Naive thymus-derived CD4-positive, alpha-beta T cell (primary cell): ENCODE measurements around the gene ANKS1B. TPM values are rescaled to one million over a fixed set of nuclear protein-coding genes. Genes with fewer than 3 reads are reported as not detected.

ENCODE experiments used
- ATAC-seq: fragments of 150-1000 bp; cut with Tn5 transposase; 2 replicates; pipeline ENCODE4 v1.10.0; 2021; ENCODE audit warnings: mild to moderate bottlenecking, moderate library complexity
- CTCF ChIA-PET: fragments of 350-600 bp; sonication (Branson Sonifier 250); formaldehyde crosslinking; loops from one replicate; lab custom pipeline; 2021; ENCODE audit warnings: antibody characterized with exemption; lab: Charles Lee
- POLR2A ChIA-PET: fragments of 350-600 bp; sonication (Branson Sonifier 250); formaldehyde crosslinking; loops from one replicate; lab custom pipeline; 2021; ENCODE audit warnings: antibody characterized with exemption, inconsistent platforms; lab: Charles Lee
- DNase-seq, 9 donors: peaks; one replicate each; pipeline versions ENCODE4 v3.0.0 to v3.0.0-alpha.2; 2020 to 2022; ENCODE audit warnings: mixed read lengths in 1 of 9
- H3K27ac ChIP-seq: one replicate; pipeline ENCODE4 v1.7.0; 2013; ENCODE audit warnings: mild to moderate bottlenecking, low read depth, low read length, moderate library complexity
- H3K27me3 ChIP-seq, 2 donors: one replicate each; pipeline ENCODE4 v1.7.0; 2013; ENCODE audit warnings: low read length in 2 of 2, mild to moderate bottlenecking in 2 of 2, moderate library complexity in 2 of 2; ENCODE audit not compliant: control insufficient read depth in 2 of 2, insufficient read depth in 2 of 2
- H3K36me3 ChIP-seq, 3 experiments: 1 replicate in 2 of 3; 2 replicates in 1 of 3; pipeline ENCODE4 v1.7.0; 2013; ENCODE audit warnings: low read length in 3 of 3, mild to moderate bottlenecking in 3 of 3, moderate library complexity in 1 of 3; ENCODE audit not compliant: insufficient read depth in 3 of 3, control insufficient read depth in 2 of 3
- H3K4me1 ChIP-seq, 2 donors: one replicate each; pipeline ENCODE4 v1.7.0; 2013; ENCODE audit warnings: low read length in 2 of 2, mild to moderate bottlenecking in 2 of 2, moderate library complexity in 1 of 2; ENCODE audit not compliant: control insufficient read depth in 2 of 2, insufficient read depth in 2 of 2
- H3K4me3 ChIP-seq: 2 replicates; pipeline ENCODE4 v1.7.0; 2013; ENCODE audit warnings: mild to moderate bottlenecking, low read length
- H3K9me3 ChIP-seq, 3 experiments: 1 replicate in 2 of 3; 2 replicates in 1 of 3; pipeline ENCODE4 v1.7.0; 2013; ENCODE audit warnings: low read length in 3 of 3; ENCODE audit not compliant: control insufficient read depth in 2 of 3
- H3K27ac Mint-ChIP-seq, 9 donors: one replicate each; pipeline ENCODE4 v1.8.0; 2020 to 2022; ENCODE audit warnings: mixed read lengths in 9 of 9, mild to moderate bottlenecking in 8 of 9, moderate library complexity in 5 of 9, inconsistent platforms in 2 of 9
- H3K27me3 Mint-ChIP-seq, 5 donors: one replicate each; pipeline ENCODE4 v1.8.0; 2021 to 2022; ENCODE audit warnings: mixed read lengths in 5 of 5, mild to moderate bottlenecking in 1 of 5
- H3K36me3 Mint-ChIP-seq, 5 donors: one replicate each; pipeline ENCODE4 v1.8.0; 2020 to 2022; ENCODE audit warnings: mixed read lengths in 5 of 5, mild to moderate bottlenecking in 3 of 5, inconsistent platforms in 1 of 5
- H3K4me1 Mint-ChIP-seq, 7 donors: one replicate each; pipeline ENCODE4 v1.8.0; 2020 to 2022; ENCODE audit warnings: mixed read lengths in 7 of 7, mild to moderate bottlenecking in 3 of 7, inconsistent platforms in 1 of 7
- H3K4me3 Mint-ChIP-seq, 10 donors: one replicate each; pipeline ENCODE4 v1.8.0; 2020 to 2022; ENCODE audit warnings: mild to moderate bottlenecking in 10 of 10, mixed read lengths in 10 of 10, moderate library complexity in 6 of 10, inconsistent platforms in 2 of 10
- H3K9me3 Mint-ChIP-seq, 11 donors: one replicate each; pipeline ENCODE4 v1.8.0; 2020 to 2022; ENCODE audit warnings: mixed read lengths in 11 of 11, mild to moderate bottlenecking in 4 of 11, inconsistent platforms in 1 of 11, moderate library complexity in 1 of 11
- intact Hi-C, 2 donors: fragments of 100-400 bp; cut with micrococcal nuclease; formaldehyde crosslinking; loops; one replicate each; pipeline ENCODE4 v1.15.1; 2023
- polyA plus RNA-seq, 2 donors: library from polyadenylated mRNA; unstranded; fragments of 300-500 nt; fragmentation: Illumina TruSeq; gene quantifications; one replicate each; pipeline ENCODE4 v1.2.3, GENCODE V29; 2021
- total RNA-seq, 6 experiments: library from RNA in 5 of 6; stranded (reverse) in 5 of 6; gene quantifications; 1 replicate in 5 of 6; 2 replicates in 1 of 6; pipeline ENCODE4 v1.2.3 and lab custom pipeline; 2021 to 2026

Gene ANKS1B
- total and polyA plus RNA-seq, 7 experiments from 2014 or later: 0.97 TPM; not detected in 6

DNA sequence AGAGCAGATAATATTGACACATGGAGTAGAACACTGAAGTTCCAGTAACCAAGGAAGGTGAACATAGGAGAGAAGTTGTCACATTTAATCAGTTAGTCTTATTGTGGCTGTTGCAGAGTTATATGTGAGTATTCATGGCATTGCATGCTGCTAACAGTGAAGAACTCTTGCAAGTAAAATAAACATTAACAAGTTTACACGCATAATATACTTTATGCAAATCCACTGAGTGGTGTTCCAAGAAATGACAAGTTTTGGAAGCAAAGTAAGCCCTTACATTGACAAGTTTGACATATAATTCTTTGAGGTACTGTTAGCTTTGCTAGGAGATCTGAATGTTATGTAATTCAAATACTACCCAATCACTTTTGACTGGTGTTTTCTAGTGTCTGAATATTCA, 125.6 kb downstream of the ANKS1B start:
- no peak for ATAC-seq
- intact Hi-C loops: no loop called here

DNA sequence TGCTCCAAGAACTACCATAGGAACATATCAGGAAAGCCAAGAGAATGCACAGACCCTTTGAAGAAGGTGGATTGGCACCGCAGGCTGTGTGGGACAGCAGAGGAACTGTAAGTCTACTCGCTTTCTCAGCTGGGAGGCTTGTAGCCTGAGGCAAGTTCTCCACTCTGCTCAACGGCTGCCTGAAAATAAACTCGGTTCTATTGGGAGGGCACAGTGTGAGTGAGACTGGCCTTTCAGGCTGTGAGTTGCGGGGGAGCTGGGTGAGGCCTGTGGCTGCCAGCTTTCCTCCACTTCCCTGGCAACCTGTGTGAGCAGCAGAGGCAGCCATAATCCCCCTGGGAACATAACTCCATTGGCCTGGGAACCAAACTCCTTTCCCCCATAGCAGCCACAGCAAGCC, 132.1 kb downstream of the ANKS1B start:
- DNase-seq (no peak), ATAC-seq (no peak)
- Mint-ChIP-seq H3K9me3 (peaks cover 0 to 10% (median 2%) of the 10 kb centered on the region in 11 donors), H3K4me3 (no peak overlapping the region), H3K4me1 (no peaks in the 10 kb centered on the region), H3K36me3 (no peaks in the 10 kb centered on the region), H3K27ac (no peak overlapping the region), H3K27me3 (no peaks in the 10 kb centered on the region)
- H3K27ac ChIP-seq: no peak overlapping the region
- no peaks in the 10 kb centered on the region for H3K4me1 ChIP-seq
- intact Hi-C loops: no loop called here
- CTCF ChIA-PET: no interaction called here
- POLR2A ChIA-PET: no interaction called here
- no peaks in the 10 kb centered on the region for H3K27me3 ChIP-seq
- no peak overlapping the region for H3K4me3 ChIP-seq
- no peaks in the 10 kb centered on the region for H3K36me3 ChIP-seq
- no peaks in the 10 kb centered on the region for H3K9me3 ChIP-seq

More for the DNA sequence above, 125.6 kb downstream of the ANKS1B start:
- no peaks in the 10 kb centered on the region for H3K4me1 Mint-ChIP-seq
- no peak overlapping the region for H3K4me3 Mint-ChIP-seq
- no peaks in the 10 kb centered on the region for H3K27me3 Mint-ChIP-seq
- Histone ChIP-seq H3K27me3 (no peaks in the 10 kb centered on the region), H3K4me3 (no peak overlapping the region), H3K4me1 (no peaks in the 10 kb centered on the region), H3K27ac (no peak overlapping the region), H3K36me3 (no peaks in the 10 kb centered on the region), H3K9me3 (no peaks in the 10 kb centered on the region)
- DNase-seq: no peak
- H3K27ac Mint-ChIP-seq: no peak overlapping the region
- peaks cover 0 to 10% (median 3%) of the 10 kb centered on the region in 11 donors for H3K9me3 Mint-ChIP-seq
- no peaks in the 10 kb centered on the region for H3K36me3 Mint-ChIP-seq
- POLR2A ChIA-PET: no interaction called here
- CTCF ChIA-PET: no interaction called here

DNA sequence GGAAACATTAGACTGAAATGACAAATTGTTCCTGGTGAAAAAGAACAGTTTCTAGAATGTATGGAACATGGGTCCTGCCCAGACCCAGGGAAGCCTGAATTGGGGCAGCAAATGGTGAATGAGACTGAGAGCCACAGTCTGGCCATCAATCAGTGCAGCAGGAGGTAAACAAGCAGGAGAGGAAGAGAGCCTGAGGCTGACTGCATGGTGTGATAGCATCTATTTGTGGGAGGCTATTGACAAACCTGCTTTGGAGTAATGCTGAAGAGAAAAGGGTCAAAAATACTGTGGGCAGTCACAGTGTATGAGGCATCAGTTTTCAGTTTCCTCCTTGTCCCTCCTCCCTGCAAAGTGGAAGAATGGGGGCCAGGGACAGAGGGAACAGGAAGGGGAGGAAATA, 136.8 kb downstream of the ANKS1B start:
- Histone ChIP-seq H3K9me3 (no peaks in the 10 kb centered on the region), H3K27ac (no peak overlapping the region), H3K4me1 (no peaks in the 10 kb centered on the region), H3K4me3 (no peak overlapping the region), H3K27me3 (no peaks in the 10 kb centered on the region), H3K36me3 (no peaks in the 10 kb centered on the region)
- H3K27ac Mint-ChIP-seq: no peak overlapping the region
- CTCF ChIA-PET: interaction anchor here (0.6 kb wide), 1 partner anchor 326 kb away, joined by 3 read pairs; no protein-coding TSS in a partner anchor
- H3K4me1 Mint-ChIP-seq: no peaks in the 10 kb centered on the region
- POLR2A ChIA-PET: no interaction called here
- no peaks in the 10 kb centered on the region for H3K27me3 Mint-ChIP-seq
- ATAC-seq: no peak
- intact Hi-C loops: no loop called here
- H3K36me3 Mint-ChIP-seq: peaks cover 0 to 3% (median 0%) of the 10 kb centered on the region in 5 donors
- no peak overlapping the region for H3K4me3 Mint-ChIP-seq
- H3K9me3 Mint-ChIP-seq: peaks cover 0 to 22% (median 4%) of the 10 kb centered on the region in 11 donors
- DNase-seq: no peak

DNA sequence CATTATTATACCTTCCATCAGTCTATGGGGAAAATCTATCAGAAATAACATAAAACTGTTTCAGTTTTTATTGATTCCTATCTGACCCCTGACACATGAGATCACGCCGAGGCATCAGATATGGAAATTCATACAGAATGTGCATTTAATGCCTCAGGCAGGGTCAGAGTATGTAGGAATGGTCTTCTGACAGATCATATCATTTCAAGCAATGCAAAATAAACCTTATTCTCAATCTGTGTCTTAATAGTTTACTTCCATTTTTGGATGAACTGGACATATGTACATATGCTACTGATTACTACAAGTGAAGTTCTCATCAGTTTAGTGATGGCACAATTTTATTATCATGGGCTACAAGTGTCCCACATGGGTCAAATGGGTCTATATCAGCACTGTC, 150.0 kb downstream of the ANKS1B start:
- Mint-ChIP-seq H3K4me1 (no peaks in the 10 kb centered on the region), H3K27me3 (no peaks in the 10 kb centered on the region), H3K36me3 (no peaks in the 10 kb centered on the region), H3K27ac (no peak overlapping the region), H3K9me3 (peaks cover 0 to 7% (median 0%) of the 10 kb centered on the region in 11 donors), H3K4me3 (no peak overlapping the region)
- ChIA-PET CTCF (no interaction called here), POLR2A (no interaction called here)
- Histone ChIP-seq H3K27ac (no peak overlapping the region), H3K9me3 (no peaks in the 10 kb centered on the region), H3K27me3 (no peaks in the 10 kb centered on the region), H3K4me1 (no peaks in the 10 kb centered on the region), H3K4me3 (no peak overlapping the region), H3K36me3 (no peaks in the 10 kb centered on the region)
- no peak for ATAC-seq
- no peak for DNase-seq
- intact Hi-C loops: no loop called here

DNA sequence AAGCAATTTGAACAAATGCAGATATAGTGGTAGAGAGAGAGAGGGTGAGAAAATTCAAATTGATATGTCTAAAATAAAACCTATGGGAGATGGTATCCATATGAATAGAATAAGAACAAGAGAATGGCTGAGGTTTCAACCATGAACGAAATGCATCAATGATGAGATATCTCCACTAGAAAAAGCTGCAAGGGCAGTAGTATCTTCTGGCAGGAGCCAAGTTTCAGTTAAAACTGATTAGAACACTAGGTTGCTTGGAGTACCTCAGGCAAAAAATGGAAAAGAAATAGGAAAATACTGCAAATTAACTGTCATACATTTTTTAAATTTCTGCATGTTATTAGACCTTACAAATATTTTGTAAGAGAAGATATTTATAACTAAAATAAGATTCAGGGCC, 151.3 kb downstream of the ANKS1B start:
- no peaks in the 10 kb centered on the region for H3K36me3 Mint-ChIP-seq
- no peaks in the 10 kb centered on the region for H3K9me3 ChIP-seq
- no peak overlapping the region for H3K27ac Mint-ChIP-seq
- H3K4me3 ChIP-seq: no peak overlapping the region
- intact Hi-C loops: no loop called here
- ChIA-PET POLR2A (no interaction called here), CTCF (no interaction called here)
- H3K4me1 ChIP-seq: no peaks in the 10 kb centered on the region
- no peak overlapping the region for H3K4me3 Mint-ChIP-seq
- H3K27me3 ChIP-seq: no peaks in the 10 kb centered on the region
- H3K36me3 ChIP-seq: no peaks in the 10 kb centered on the region
- H3K4me1 Mint-ChIP-seq: no peaks in the 10 kb centered on the region
- DNase-seq (no peak), ATAC-seq (no peak)
- H3K9me3 Mint-ChIP-seq: peaks cover 0 to 7% (median 0%) of the 10 kb centered on the region in 11 donors
- no peak overlapping the region for H3K27ac ChIP-seq
- no peaks in the 10 kb centered on the region for H3K27me3 Mint-ChIP-seq

DNA sequence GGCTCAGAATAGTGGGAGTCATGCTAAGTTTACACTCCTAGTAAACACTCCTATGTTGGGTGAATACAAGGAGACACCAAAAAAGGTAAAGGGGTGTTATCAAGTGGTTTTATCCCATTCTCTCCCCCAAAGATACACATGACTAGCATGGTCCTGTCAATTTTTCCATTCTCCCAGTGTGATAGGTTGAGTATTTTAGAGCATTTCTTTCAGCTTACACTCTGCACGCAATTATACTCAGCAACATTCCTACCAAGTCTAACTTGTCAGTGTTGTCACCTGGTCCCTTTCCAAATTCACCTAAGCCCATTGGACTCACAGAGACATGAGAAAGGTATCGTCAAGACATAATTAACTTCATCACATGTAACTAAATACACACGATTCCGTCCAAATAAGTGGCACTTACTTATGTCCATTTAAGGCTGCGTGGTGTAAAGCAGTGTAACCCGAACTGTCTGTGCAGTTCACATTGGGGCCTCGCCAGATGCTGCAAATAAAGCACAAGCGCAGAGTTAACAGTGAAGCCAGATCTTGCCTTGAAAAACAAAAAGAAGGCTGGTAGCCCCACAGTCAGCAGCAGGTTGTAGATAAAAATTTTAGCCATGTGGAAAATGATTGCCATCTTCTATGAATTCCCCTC, 159.7 kb downstream of the ANKS1B start:
- POLR2A ChIA-PET: no interaction called here
- Mint-ChIP-seq H3K9me3 (peaks cover 0 to 5% (median 0%) of the 10 kb centered on the region in 11 donors), H3K36me3 (no peaks in the 10 kb centered on the region), H3K4me3 (no peak overlapping the region), H3K4me1 (no peaks in the 10 kb centered on the region), H3K27me3 (no peaks in the 10 kb centered on the region), H3K27ac (no peak overlapping the region)
- no peaks in the 10 kb centered on the region for H3K4me1 ChIP-seq
- H3K4me3 ChIP-seq: no peak overlapping the region
- no peaks in the 10 kb centered on the region for H3K27me3 ChIP-seq
- ATAC-seq: no peak
- no peaks in the 10 kb centered on the region for H3K36me3 ChIP-seq
- intact Hi-C loops: no loop called here
- H3K9me3 ChIP-seq: no peaks in the 10 kb centered on the region
- CTCF ChIA-PET: no interaction called here
- DNase-seq: no peak
- H3K27ac ChIP-seq: no peak overlapping the region

DNA sequence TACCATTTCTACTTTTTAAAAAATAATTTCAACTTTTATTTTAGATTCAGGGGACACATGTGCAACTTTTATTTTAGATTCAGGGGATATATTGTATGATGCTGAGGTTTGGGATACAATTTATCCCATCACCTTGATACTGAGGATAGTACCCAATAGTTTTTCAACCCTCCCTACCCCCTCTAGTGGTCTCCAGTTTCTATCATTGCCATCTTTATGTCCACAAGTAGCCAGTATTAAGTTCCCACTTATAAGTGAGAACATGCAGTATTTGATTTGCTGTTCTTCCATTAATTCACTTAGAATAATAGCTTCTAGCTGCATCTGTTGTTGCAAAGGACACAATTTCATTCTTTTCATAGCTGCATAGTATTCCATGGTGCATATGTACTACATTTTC, 162.5 kb downstream of the ANKS1B start:
- H3K4me1 Mint-ChIP-seq: no peaks in the 10 kb centered on the region
- Histone ChIP-seq H3K27me3 (no peaks in the 10 kb centered on the region), H3K4me3 (no peak overlapping the region), H3K36me3 (no peaks in the 10 kb centered on the region), H3K4me1 (no peaks in the 10 kb centered on the region), H3K27ac (no peak overlapping the region), H3K9me3 (no peaks in the 10 kb centered on the region)
- H3K27ac Mint-ChIP-seq: no peak overlapping the region
- peaks cover 0 to 5% (median 1%) of the 10 kb centered on the region in 11 donors for H3K9me3 Mint-ChIP-seq
- POLR2A ChIA-PET: no interaction called here
- ATAC-seq (no peak), DNase-seq (no peak)
- intact Hi-C loops: no loop called here
- CTCF ChIA-PET: no interaction called here
- no peak overlapping the region for H3K4me3 Mint-ChIP-seq
- H3K36me3 Mint-ChIP-seq: no peaks in the 10 kb centered on the region
- no peaks in the 10 kb centered on the region for H3K27me3 Mint-ChIP-seq
